Measurements from ENCODE around the gene PAEP. TPM values are rescaled to one million over a fixed set of nuclear protein-coding genes. Genes with fewer than 3 reads are reported as not detected.

Gene PAEP
- total RNA-seq, 1 experiment from 2014 or later, result not detected

- no peaks in the 10 kb centered on the region for H3K4me1 ChIP-seq (replicated peaks)
- DNase-seq (ENCODE audit: low read depth in 1 of 2, low spot score in 2 of 2), result no peak
- no peak overlapping the region for H3K4me3 ChIP-seq
- H3K27ac ChIP-seq, result no peak overlapping the region
- H3K9me3 ChIP-seq (replicated peaks), result 0 out of 2 replicates have a peak, but pooled peaks cover 5% of the 10 kb centered on the region
- no peaks in the 10 kb centered on the region for H3K36me3 ChIP-seq
- no peaks in the 10 kb centered on the region for H3K27me3 ChIP-seq (replicated peaks)
Observed at GRCh38 chr9:135567311-135567710, 5.8 kb downstream of the PAEP start.

- H3K4me1 ChIP-seq (replicated peaks), result no peaks in the 10 kb centered on the region
- H3K9me3 ChIP-seq (replicated peaks), result 0 out of 2 replicates have a peak, but pooled peaks cover 5% of the 10 kb centered on the region
- no peaks in the 10 kb centered on the region for H3K36me3 ChIP-seq
- no peak overlapping the region for H3K4me3 ChIP-seq
- no peak overlapping the region for H3K27ac ChIP-seq
- no peak for DNase-seq (ENCODE audit: low read depth in 1 of 2, low spot score in 2 of 2)
- no peaks in the 10 kb centered on the region for H3K27me3 ChIP-seq (replicated peaks)
Observed at GRCh38 chr9:135568026-135568425, 6.5 kb downstream of the PAEP start.

- 0 out of 2 replicates have a peak, but pooled peaks cover 5% of the 10 kb centered on the region for H3K9me3 ChIP-seq (replicated peaks)
- H3K36me3 ChIP-seq, result no peaks in the 10 kb centered on the region
- no peak overlapping the region for H3K4me3 ChIP-seq
- H3K27me3 ChIP-seq (replicated peaks), result no peaks in the 10 kb centered on the region
- H3K27ac ChIP-seq, result no peak overlapping the region
- DNase-seq (ENCODE audit: low read depth in 1 of 2, low spot score in 2 of 2), result no peak
- H3K4me1 ChIP-seq (replicated peaks), result no peaks in the 10 kb centered on the region
Observed at GRCh38 chr9:135570456-135570855, 8.9 kb downstream of the PAEP start.

GRCh38 chr9:135572233-135572632, 10.7 kb downstream of the PAEP start:
- Histone ChIP-seq H3K36me3 (no peaks in the 10 kb centered on the region), H3K27me3 (replicated peaks) (no peaks in the 10 kb centered on the region), H3K27ac (no peak overlapping the region), H3K9me3 (replicated peaks) (0 out of 2 replicates have a peak, but pooled peaks cover 5% of the 10 kb centered on the region), H3K4me1 (replicated peaks) (no peaks in the 10 kb centered on the region), H3K4me3 (no peak overlapping the region)
- no peak for DNase-seq (ENCODE audit: low read depth in 1 of 2, low spot score in 2 of 2)

- no peak overlapping the region for H3K4me3 ChIP-seq
- DNase-seq (ENCODE audit: low read depth in 1 of 2, low spot score in 2 of 2), result no peak
- H3K36me3 ChIP-seq, result no peaks in the 10 kb centered on the region
- 0 out of 2 replicates have a peak, but pooled peaks cover 5% of the 10 kb centered on the region for H3K9me3 ChIP-seq (replicated peaks)
- H3K27me3 ChIP-seq (replicated peaks), result no peaks in the 10 kb centered on the region
- H3K4me1 ChIP-seq (replicated peaks), result no peaks in the 10 kb centered on the region
- no peak overlapping the region for H3K27ac ChIP-seq
Observed at GRCh38 chr9:135573124-135573523, 11.6 kb downstream of the PAEP start.

- H3K27ac ChIP-seq, result no peak overlapping the region
- H3K4me3 ChIP-seq, result no peak overlapping the region
- H3K27me3 ChIP-seq (replicated peaks), result no peaks in the 10 kb centered on the region
- no peaks in the 10 kb centered on the region for H3K36me3 ChIP-seq
- no peaks in the 10 kb centered on the region for H3K9me3 ChIP-seq (replicated peaks)
- no peak for DNase-seq (ENCODE audit: low read depth in 1 of 2, low spot score in 2 of 2)
- no peaks in the 10 kb centered on the region for H3K4me1 ChIP-seq (replicated peaks)
Observed at GRCh38 chr9:135574331-135574730, 12.8 kb downstream of the PAEP start.

GRCh38 chr9:135574943-135575342, 13.4 kb downstream of the PAEP start:
- no peaks in the 10 kb centered on the region for H3K4me1 ChIP-seq (replicated peaks)
- H3K27me3 ChIP-seq (replicated peaks), result no peaks in the 10 kb centered on the region
- DNase-seq (ENCODE audit: low read depth in 1 of 2, low spot score in 2 of 2), result no peak
- H3K27ac ChIP-seq, result no peak overlapping the region
- no peaks in the 10 kb centered on the region for H3K36me3 ChIP-seq
- H3K9me3 ChIP-seq (replicated peaks), result no peaks in the 10 kb centered on the region
- no peak overlapping the region for H3K4me3 ChIP-seq

- H3K27me3 ChIP-seq (replicated peaks), result no peaks in the 10 kb centered on the region
- no peak overlapping the region for H3K4me3 ChIP-seq
- H3K4me1 ChIP-seq (replicated peaks), result no peaks in the 10 kb centered on the region
- H3K9me3 ChIP-seq (replicated peaks), result no peaks in the 10 kb centered on the region
- DNase-seq (ENCODE audit: low read depth in 1 of 2, low spot score in 2 of 2), result no peak
- H3K27ac ChIP-seq, result no peak overlapping the region
- no peaks in the 10 kb centered on the region for H3K36me3 ChIP-seq
Observed at GRCh38 chr9:135575995-135576631, 14.6 kb downstream of the PAEP start.

GRCh38 chr9:135577256-135577655, 15.7 kb downstream of the PAEP start:
- Histone ChIP-seq H3K27ac (no peak overlapping the region), H3K4me1 (replicated peaks) (no peaks in the 10 kb centered on the region), H3K27me3 (replicated peaks) (no peaks in the 10 kb centered on the region), H3K9me3 (replicated peaks) (no peaks in the 10 kb centered on the region), H3K36me3 (no peaks in the 10 kb centered on the region), H3K4me3 (no peak overlapping the region)
- no peak for DNase-seq (ENCODE audit: low read depth in 1 of 2, low spot score in 2 of 2)

- H3K4me1 ChIP-seq (replicated peaks), result no peaks in the 10 kb centered on the region
- no peaks in the 10 kb centered on the region for H3K9me3 ChIP-seq (replicated peaks)
- no peaks in the 10 kb centered on the region for H3K36me3 ChIP-seq
- no peaks in the 10 kb centered on the region for H3K27me3 ChIP-seq (replicated peaks)
- DNase-seq (ENCODE audit: low read depth in 1 of 2, low spot score in 2 of 2), result no peak
- no peak overlapping the region for H3K4me3 ChIP-seq
- H3K27ac ChIP-seq, result no peak overlapping the region
Observed at GRCh38 chr9:135579356-135579755, 17.8 kb downstream of the PAEP start.

GRCh38 chr9:135579889-135580660, 18.5 kb downstream of the PAEP start:
- H3K4me1 ChIP-seq (replicated peaks), result no peaks in the 10 kb centered on the region
- no peak overlapping the region for H3K27ac ChIP-seq
- H3K36me3 ChIP-seq, result no peaks in the 10 kb centered on the region
- H3K27me3 ChIP-seq (replicated peaks), result 0 out of 2 replicates have a peak, but pooled peaks cover 6% of the 10 kb centered on the region
- no peak for DNase-seq (ENCODE audit: low read depth in 1 of 2, low spot score in 2 of 2)
- H3K4me3 ChIP-seq, result no peak overlapping the region
- H3K9me3 ChIP-seq (replicated peaks), result no peaks in the 10 kb centered on the region

- no peak for DNase-seq (ENCODE audit: low read depth in 1 of 2, low spot score in 2 of 2)
- H3K36me3 ChIP-seq, result no peaks in the 10 kb centered on the region
Observed at GRCh38 chr9:135580664-135581380, 19.3 kb downstream of the PAEP start.

GRCh38 chr9:135581636-135582426, 20.3 kb downstream of the PAEP start:
- no peak for DNase-seq (ENCODE audit: low read depth in 1 of 2, low spot score in 2 of 2)
- Histone ChIP-seq H3K9me3 (replicated peaks) (no peaks in the 10 kb centered on the region), H3K27ac (no peak overlapping the region), H3K36me3 (no peaks in the 10 kb centered on the region), H3K27me3 (replicated peaks) (peaks cover 19% of the 10 kb centered on the region; the same call in 1 of the 2 replicates), H3K4me1 (replicated peaks) (no peaks in the 10 kb centered on the region), H3K4me3 (no peak overlapping the region)

More at GRCh38 chr9:135580664-135581380, 19.3 kb downstream of the PAEP start:
- Histone ChIP-seq H3K27ac (no peak overlapping the region), H3K9me3 (replicated peaks) (no peaks in the 10 kb centered on the region), H3K4me1 (replicated peaks) (no peaks in the 10 kb centered on the region), H3K27me3 (replicated peaks) (peaks cover 12% of the 10 kb centered on the region; the same call in 1 of the 2 replicates), H3K4me3 (no peak overlapping the region)

Data from SJSA1 (cell line).